Endothelial cell of umbilical vein (primary cell): ENCODE measurements around the gene CCNJL. TPM values are rescaled to one million over a fixed set of nuclear protein-coding genes. Genes with fewer than 3 reads are reported as not detected.

Experiments used
- BruUV-seq: library from RNA; stranded (reverse); fragments of 400-500 nt; replicated peaks from 2 replicates; lab custom pipeline; 2021; lab: Mats Ljungman, UMichigan
- CTCF ChIA-PET: fragments of 300-600, 350-600 bp; sonication (Branson Sonifier 250); formaldehyde crosslinking; loops from one replicate; lab custom pipeline; 2021; ENCODE audit warnings: antibody characterized with exemption, inconsistent platforms; lab: Charles Lee
- POLR2A ChIA-PET: fragments of 300-600, 350-600 bp; sonication (Branson Sonifier 250); formaldehyde crosslinking; loops from one replicate; lab custom pipeline; 2021; ENCODE audit warnings: antibody characterized with exemption, inconsistent platforms; lab: Charles Lee
- DNase-seq: peaks from one replicate; pipeline ENCODE4 v3.0.0-alpha.2; 2011; ENCODE audit warnings: low read depth, low spot score
- FAIRE-seq: peaks from 2 replicates; lab custom pipeline; 2011; peaks lifted over from hg19 to GRCh38; lab: Jason Lieb, UNC
- H2AFZ ChIP-seq: 2 replicates; pipeline ENCODE4 v1.6.0; 2012; ENCODE audit warnings: low read depth, low read length, control low read depth, inconsistent platforms
- H3K27ac ChIP-seq: 2 replicates; pipeline ENCODE4 v1.5.1; 2011; ENCODE audit warnings: low read depth, mild to moderate bottlenecking, control low read depth, low read length, moderate library complexity; ENCODE audit not compliant: insufficient read depth
- H3K27me3 ChIP-seq, 2 experiments: 2 replicates each; pipeline versions ENCODE4 v1.6.0 to v1.6.1; 2011; ENCODE audit warnings: low read length in 2 of 2, mixed read lengths in 1 of 2; ENCODE audit not compliant: control insufficient read depth in 2 of 2, insufficient read depth in 2 of 2
- H3K36me3 ChIP-seq, 2 experiments: 2 replicates in 1 of 2; 3 replicates in 1 of 2; pipeline ENCODE4 v1.5.1; 2011; ENCODE audit warnings: low read length in 2 of 2, mild to moderate bottlenecking in 1 of 2, moderate library complexity in 1 of 2; ENCODE audit not compliant: control insufficient read depth in 2 of 2, insufficient read depth in 2 of 2; ENCODE audit errors: extremely low read depth in 1 of 2
- H3K4me1 ChIP-seq: 3 replicates; pipeline ENCODE4 v1.5.1; 2011; ENCODE audit warnings: mild to moderate bottlenecking, low read length; ENCODE audit not compliant: control insufficient read depth, insufficient read depth; ENCODE audit errors: extremely low read depth
- H3K4me2 ChIP-seq: 2 replicates; pipeline ENCODE4 v1.6.1; 2011; ENCODE audit warnings: low read length, control low read depth, mixed read lengths; ENCODE audit not compliant: insufficient read depth
- H3K4me3 ChIP-seq, 3 experiments: fragments of 200-600 bp in 1 of 3; sonication (generic), shearing (Covaris generic) in 1 of 3; replicated peaks in 1 of 3; 2 replicates each; pipeline ENCODE4 v1.5.1; 2011 to 2016; ENCODE audit warnings: control low read depth in 3 of 3, low read length in 3 of 3, mild to moderate bottlenecking in 2 of 3, inconsistent platforms in 1 of 3, low read depth in 1 of 3, moderate library complexity in 1 of 3; ENCODE audit not compliant: insufficient read depth in 1 of 3
- H3K79me2 ChIP-seq: 2 replicates; pipeline ENCODE4 v1.6.0; 2012; ENCODE audit warnings: low read length, inconsistent platforms; ENCODE audit not compliant: control insufficient read depth, insufficient read depth
- H3K9ac ChIP-seq: replicated peaks from 2 replicates; pipeline ENCODE3; 2011; ENCODE audit warnings: low read length, control low read depth; ENCODE audit not compliant: insufficient read depth; ENCODE audit errors: extremely low read depth
- H3K9me1 ChIP-seq: replicated peaks from 3 replicates; pipeline ENCODE4 v1.6.0; 2011; ENCODE audit warnings: mild to moderate bottlenecking, low read length; ENCODE audit not compliant: control insufficient read depth, insufficient read depth; ENCODE audit errors: extremely low read depth
- H3K9me3 ChIP-seq: replicated peaks from 2 replicates; pipeline ENCODE4 v1.5.1; 2012; ENCODE audit warnings: low read length, inconsistent platforms; ENCODE audit not compliant: control insufficient read depth, insufficient read depth
- H4K20me1 ChIP-seq: replicated peaks from 2 replicates; pipeline ENCODE3; 2011; ENCODE audit warnings: mild to moderate bottlenecking, low read length; ENCODE audit not compliant: control insufficient read depth, insufficient read depth; ENCODE audit errors: extremely low read depth
- EZH2 ChIP-seq: IDR thresholded peaks from 2 replicates; pipeline ENCODE4 v1.6.1; 2012; ENCODE audit warnings: borderline replicate concordance, low read depth, mild to moderate bottlenecking, moderate library complexity, low read length, inconsistent platforms; ENCODE audit not compliant: severe bottlenecking
- FOS ChIP-seq: IDR thresholded peaks from 2 replicates; pipeline ENCODE4 v1.6.1; 2011; ENCODE audit warnings: mild to moderate bottlenecking, low read length, moderate library complexity, borderline replicate concordance; ENCODE audit not compliant: insufficient read depth
- GATA2 ChIP-seq: IDR thresholded peaks from 2 replicates; pipeline ENCODE4 v1.7.0; 2011; ENCODE audit warnings: low read depth, mild to moderate bottlenecking, moderate library complexity, mixed read lengths, low read length; ENCODE audit not compliant: insufficient read length, insufficient read depth
- JUN ChIP-seq: IDR thresholded peaks from 2 replicates; pipeline ENCODE4 v1.6.1; 2011; ENCODE audit warnings: borderline replicate concordance, low read depth; ENCODE audit not compliant: insufficient read length, insufficient read depth
- MYC ChIP-seq: IDR thresholded peaks from one replicate; pipeline ENCODE4 v1.6.1; 2011; ENCODE audit warnings: mild to moderate bottlenecking, low read depth, low read length
- POLR2A ChIP-seq: IDR thresholded peaks from 2 replicates; pipeline ENCODE4 v1.6.1; 2012; ENCODE audit warnings: low read depth, mild to moderate bottlenecking, control low read depth, low read length
- POLR2AphosphoS5 ChIP-seq: IDR thresholded peaks from 2 replicates; pipeline ENCODE4 v1.6.1; 2012; ENCODE audit warnings: low read depth, mild to moderate bottlenecking, control low read depth, low read length, moderate library complexity; ENCODE audit not compliant: insufficient read depth
- dilution Hi-C: fragments of 300-500 bp; cut with MboI; formaldehyde crosslinking; loops from one replicate; pipeline ENCODE4 v1.15.0; 2019; ENCODE audit warnings: low sequenced_read_pairs; ENCODE audit not compliant: extremely low pct_ligation_motif_present
- intact Hi-C: fragments of 100-400 bp; cut with micrococcal nuclease; formaldehyde crosslinking; loops from one replicate; pipeline ENCODE4 v1.10.0; 2022
- polyA plus RNA-seq, 4 experiments: library from polyadenylated mRNA; depleted of rRNA in 3 of 4; stranded (reverse) in 3 of 4; unstranded in 1 of 4; fragments of >200 nt; gene quantifications; 2 replicates each; pipeline versions ENCODE4 v1.2.1 to v1.2.3, GENCODE V29; 2011 to 2012; ENCODE audit warnings: missing spikeins in 1 of 4
- total RNA-seq: library from RNA; stranded (reverse); gene quantifications from 2 replicates; pipeline ENCODE4 v1.2.3, GENCODE V29; 2021
- TF ChIP-seq, protein P1 (sequence below), 2 donors: IDR thresholded peaks; 1 replicate in 1 of 2; 2 replicates in 1 of 2; pipeline ENCODE4 v1.5.1; 2011; ENCODE audit warnings: low read length in 2 of 2, mild to moderate bottlenecking in 2 of 2, moderate library complexity in 2 of 2, control low read depth in 1 of 2, inconsistent platforms in 1 of 2, low read depth in 1 of 2; ENCODE audit not compliant: insufficient read depth in 1 of 2; ENCODE audit errors: extremely low read depth in 1 of 2
- TF ChIP-seq, protein P2 (sequence below): IDR thresholded peaks from 2 replicates; pipeline ENCODE4 v1.6.1; 2011; ENCODE audit not compliant: insufficient read depth, insufficient read length

CCNJL gene
- total and polyA plus RNA-seq, 2 donors (not counting 3 experiments of a cell fraction or from before 2014, with no cell fraction given) = 20.0 to 21.3 TPM

DNA sequence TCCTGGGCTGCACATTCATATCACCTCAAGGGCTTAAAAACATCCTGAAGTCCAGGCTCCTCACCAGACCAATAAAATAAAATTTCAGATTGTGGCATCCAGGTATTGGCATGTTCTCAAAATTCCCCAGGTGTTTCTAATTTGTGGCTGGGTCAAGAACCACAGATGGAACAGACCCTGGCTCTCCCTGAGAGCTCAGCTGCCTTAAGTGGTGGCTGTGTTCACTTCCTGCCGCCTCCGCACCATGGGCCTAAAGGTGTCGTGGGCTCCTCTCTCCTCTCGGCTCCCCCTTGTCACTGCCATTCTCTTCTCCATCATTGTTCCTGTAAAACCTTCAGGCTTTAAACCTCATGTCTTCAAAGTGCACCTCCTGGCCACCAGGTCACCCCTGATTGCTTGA is 17.8 kb upstream of the CCNJL start:
- FAIRE-seq (no peak), DNase-seq (no peak)
- intact Hi-C loops (no loop called here), dilution Hi-C loops (no loop called here)
- no TSS peak for BruUV-seq
- CTCF ChIA-PET = no interaction called here
- H3K4me1 ChIP-seq = no peaks in the 10 kb centered on the region
- no peak overlapping the region for H3K27ac ChIP-seq
- no peaks in the 10 kb centered on the region for H3K79me2 ChIP-seq
- no peak overlapping the region for H3K4me2 ChIP-seq
- H3K36me3 ChIP-seq = no peaks in the 10 kb centered on the region
- no peaks in the 10 kb centered on the region for H3K9me3 ChIP-seq
- H4K20me1 ChIP-seq = no peaks in the 10 kb centered on the region
- peaks cover 0 to 2% of the 10 kb centered on the region in 2 experiments for H3K27me3 ChIP-seq
- H3K4me3 ChIP-seq = no peak overlapping the region
- no peak for TF ChIP-seq GATA2
- no peak for TF ChIP-seq POLR2A
- TF ChIP-seq, protein P1, sequence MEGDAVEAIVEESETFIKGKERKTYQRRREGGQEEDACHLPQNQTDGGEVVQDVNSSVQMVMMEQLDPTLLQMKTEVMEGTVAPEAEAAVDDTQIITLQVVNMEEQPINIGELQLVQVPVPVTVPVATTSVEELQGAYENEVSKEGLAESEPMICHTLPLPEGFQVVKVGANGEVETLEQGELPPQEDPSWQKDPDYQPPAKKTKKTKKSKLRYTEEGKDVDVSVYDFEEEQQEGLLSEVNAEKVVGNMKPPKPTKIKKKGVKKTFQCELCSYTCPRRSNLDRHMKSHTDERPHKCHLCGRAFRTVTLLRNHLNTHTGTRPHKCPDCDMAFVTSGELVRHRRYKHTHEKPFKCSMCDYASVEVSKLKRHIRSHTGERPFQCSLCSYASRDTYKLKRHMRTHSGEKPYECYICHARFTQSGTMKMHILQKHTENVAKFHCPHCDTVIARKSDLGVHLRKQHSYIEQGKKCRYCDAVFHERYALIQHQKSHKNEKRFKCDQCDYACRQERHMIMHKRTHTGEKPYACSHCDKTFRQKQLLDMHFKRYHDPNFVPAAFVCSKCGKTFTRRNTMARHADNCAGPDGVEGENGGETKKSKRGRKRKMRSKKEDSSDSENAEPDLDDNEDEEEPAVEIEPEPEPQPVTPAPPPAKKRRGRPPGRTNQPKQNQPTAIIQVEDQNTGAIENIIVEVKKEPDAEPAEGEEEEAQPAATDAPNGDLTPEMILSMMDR (IDR thresholded peaks at IDR 0.05; ENCODE audit: extremely low read depth in 1 of 2, insufficient read depth in 1 of 2, low read depth in 1 of 2, low read length in 2 of 2) = no peak
- TF ChIP-seq FOS = no peak
- TF ChIP-seq, protein P2, sequence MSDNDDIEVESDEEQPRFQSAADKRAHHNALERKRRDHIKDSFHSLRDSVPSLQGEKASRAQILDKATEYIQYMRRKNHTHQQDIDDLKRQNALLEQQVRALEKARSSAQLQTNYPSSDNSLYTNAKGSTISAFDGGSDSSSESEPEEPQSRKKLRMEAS = no peak
- TF ChIP-seq EZH2 = no peak
- no peak for TF ChIP-seq POLR2AphosphoS5
- TF ChIP-seq MYC = no peak
- TF ChIP-seq JUN = no peak
- H2AFZ ChIP-seq = no peak overlapping the region
- no peak overlapping the region for H3K9ac ChIP-seq
- POLR2A ChIA-PET = no interaction called here
- H3K9me1 ChIP-seq = no peaks in the 10 kb centered on the region
